ENCODE data around the gene UQCRC1. TPM values are rescaled to one million over a fixed set of nuclear protein-coding genes. Genes with fewer than 3 reads are reported as not detected.
"Not testable (repeated sequence)": the region's sequence is repeated elsewhere in the genome, so short reads cannot be mapped to it uniquely, and the experiment has no call there.

UQCRC1 gene
- total RNA-seq, 1 donor from 2014 or later, result 1,236 TPM

DNA sequence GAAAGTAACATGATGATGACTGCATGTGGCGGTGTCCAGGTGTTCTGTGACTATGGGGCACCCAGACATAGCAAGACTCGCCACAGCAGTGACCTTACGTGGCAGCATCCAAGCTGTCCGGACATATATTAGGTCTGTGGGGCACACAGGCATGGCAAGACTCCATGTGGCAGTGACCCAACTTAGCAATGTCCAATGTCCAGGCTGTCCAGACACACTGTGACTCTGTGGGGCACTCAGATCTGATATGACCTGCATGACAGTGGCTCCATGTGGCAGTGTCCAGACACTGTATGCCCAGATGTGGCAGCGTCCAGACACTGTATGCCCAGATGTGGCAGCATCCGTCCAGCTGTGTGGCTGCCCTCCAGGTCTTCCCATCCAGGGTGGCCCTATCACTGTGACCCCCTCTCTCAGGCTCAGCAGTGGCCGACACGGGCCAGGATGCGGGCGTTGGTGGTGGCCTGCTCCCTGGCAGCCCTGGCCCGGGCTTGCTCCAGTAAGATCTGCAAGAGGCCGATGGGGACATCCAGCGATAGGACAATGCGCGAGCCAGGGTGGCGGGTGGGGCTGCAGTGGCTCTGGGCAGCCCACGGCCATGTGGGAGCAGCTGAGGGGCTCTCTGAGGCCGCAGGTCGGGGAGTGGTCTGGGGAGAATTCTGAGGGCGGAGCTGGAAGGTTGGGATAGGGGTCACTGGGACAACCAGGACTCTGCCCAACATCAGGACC is 46.9 kb downstream of the UQCRC1 start:
- intact Hi-C loops (cut with micrococcal nuclease), result no loop called here
- DNase-seq, result no peak
- no peak for ATAC-seq

DNA sequence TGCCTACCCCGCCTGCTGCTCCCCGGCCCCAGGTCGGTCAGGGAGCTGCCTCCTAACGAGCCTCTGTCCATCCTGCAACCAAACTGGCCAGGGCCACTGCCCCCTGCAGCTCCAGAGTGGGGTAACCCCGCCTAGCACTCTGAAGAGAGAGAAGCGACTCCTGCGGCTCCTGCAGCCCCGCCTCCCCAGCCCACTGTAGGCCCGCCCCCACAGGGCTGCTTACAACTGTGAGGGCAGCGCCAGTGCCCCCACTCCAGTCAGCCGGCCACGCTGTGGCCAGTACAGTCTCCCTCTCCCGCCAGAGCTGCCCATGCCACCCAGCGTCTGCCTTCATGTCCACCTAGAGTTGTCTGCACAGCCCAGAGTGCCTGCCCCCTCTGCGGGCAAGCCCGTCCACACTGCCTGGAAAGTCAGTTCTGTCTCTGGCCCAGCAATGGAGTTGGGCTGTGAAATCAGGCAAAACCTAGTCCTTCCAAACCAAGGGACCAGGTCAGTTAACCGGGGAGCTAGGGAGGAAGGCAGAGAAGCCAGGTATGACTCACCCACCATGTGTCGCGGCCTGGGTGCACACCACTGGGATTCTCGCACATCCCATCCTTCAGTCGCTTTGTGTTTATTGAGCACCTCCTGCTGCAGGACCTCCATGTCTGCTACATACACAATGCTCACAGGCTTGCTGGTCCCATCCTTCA is 48.3 kb downstream of the UQCRC1 start:
- ATAC-seq (peak; percentile 18), DNase-seq (peak; percentile 80)
- intact Hi-C loops (cut with micrococcal nuclease), result no loop called here

DNA sequence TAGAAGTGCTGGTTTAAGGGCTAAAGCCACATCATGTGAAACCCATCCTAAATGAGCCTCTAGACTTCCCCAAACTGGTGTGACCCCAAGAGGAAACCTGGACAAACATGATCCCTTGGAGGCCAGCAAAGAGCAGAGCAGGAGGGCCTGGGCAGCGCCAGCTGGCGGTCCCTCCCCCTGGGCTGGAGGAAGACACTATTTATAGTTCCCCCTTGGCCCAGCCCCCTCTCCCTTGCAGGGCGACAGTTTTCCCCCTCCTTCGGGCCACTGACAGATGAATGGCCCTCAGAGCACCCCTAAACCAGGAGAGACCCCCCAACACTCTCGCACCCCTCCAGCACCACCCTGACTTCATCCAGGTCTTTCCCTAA is 48.8 kb downstream of the UQCRC1 start:
- intact Hi-C loops (cut with micrococcal nuclease), result no loop called here
- peak; percentile 68 for DNase-seq
- ATAC-seq, result peak; percentile 36

DNA sequence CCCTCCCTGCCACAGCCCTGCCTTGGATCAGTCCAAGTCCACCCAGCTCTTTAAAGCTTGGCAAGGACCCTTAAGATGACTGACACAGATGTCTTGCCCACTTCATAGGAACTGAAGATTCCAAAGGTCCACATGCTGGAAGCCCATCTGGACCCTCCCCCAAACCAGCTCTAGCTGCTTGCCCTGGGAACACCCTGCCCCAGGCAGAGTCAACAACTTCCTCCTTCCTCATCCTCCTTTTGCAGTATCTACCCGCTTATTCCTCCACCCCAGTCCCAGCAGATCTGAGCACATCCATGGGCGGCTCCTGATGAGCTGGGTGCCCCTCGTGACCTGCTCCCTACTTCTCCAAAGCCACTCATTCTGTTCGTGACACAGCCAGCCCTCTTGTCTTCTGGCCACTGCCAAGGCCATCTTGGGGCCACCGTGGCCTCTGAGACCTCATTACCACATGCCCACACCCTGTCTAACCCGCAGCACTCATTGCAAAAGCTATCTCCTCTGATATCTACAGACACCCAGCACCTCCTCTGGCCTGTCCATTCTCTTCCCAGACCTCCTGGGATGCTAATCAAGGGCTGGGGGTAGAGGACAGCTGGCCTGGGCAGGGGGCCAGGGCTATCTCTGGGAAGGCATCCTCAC is 50.8 kb downstream of the UQCRC1 start:
- DNase-seq, result peak; percentile 62
- intact Hi-C loops (cut with micrococcal nuclease), result no loop called here
- no peak for ATAC-seq

DNA sequence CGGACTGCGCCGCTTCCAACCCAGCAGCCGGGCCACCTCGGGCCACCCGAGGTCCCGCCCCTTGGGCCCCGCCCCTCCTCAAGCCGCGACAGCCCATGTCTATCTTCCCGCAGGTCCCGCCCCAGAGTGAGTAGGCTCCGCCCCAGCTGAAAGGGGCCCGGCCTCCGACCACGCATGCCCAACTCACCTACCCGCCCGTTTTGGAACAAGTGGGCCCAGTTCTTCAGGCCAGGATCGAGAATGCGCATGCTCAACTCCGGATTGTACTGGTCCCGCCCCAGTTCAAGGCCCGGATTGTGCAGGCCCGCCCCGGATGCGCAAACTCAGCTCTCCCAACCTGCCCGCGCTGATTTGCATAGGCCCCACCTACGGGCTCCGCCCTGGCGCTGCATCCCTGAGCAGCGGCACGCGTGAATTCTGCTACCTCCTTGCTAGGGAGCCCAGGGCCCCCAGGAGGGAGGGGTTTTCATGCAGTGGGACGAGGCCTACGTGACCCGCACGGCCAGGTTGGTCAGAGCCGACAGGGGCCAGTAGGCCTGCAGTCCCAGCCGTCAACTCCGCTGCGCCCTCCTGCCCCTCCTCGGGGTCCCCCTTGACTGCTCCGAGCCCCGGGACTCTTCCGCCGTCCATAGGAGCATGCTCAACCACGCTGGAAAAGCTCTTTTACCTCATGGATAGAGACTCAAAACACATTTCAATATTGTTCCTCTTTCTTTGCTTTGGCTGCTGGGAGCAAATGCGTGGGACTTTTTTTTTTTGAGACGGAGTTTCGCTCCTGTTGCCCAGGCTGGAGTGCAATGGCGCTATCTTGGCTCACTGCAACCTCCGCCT is 52.4 kb downstream of the UQCRC1 start, which contains the start of gene PFKFB4:
PFKFB4 (minus strand) TSS at position 8 of the 831 bp plus-strand sequence. CDS start 26 bp downstream, outside the sequence.
- DNase-seq (peak; percentile 99), ATAC-seq (peak; percentile 90)
- intact Hi-C loops (cut with micrococcal nuclease), result no loop called here

DNA sequence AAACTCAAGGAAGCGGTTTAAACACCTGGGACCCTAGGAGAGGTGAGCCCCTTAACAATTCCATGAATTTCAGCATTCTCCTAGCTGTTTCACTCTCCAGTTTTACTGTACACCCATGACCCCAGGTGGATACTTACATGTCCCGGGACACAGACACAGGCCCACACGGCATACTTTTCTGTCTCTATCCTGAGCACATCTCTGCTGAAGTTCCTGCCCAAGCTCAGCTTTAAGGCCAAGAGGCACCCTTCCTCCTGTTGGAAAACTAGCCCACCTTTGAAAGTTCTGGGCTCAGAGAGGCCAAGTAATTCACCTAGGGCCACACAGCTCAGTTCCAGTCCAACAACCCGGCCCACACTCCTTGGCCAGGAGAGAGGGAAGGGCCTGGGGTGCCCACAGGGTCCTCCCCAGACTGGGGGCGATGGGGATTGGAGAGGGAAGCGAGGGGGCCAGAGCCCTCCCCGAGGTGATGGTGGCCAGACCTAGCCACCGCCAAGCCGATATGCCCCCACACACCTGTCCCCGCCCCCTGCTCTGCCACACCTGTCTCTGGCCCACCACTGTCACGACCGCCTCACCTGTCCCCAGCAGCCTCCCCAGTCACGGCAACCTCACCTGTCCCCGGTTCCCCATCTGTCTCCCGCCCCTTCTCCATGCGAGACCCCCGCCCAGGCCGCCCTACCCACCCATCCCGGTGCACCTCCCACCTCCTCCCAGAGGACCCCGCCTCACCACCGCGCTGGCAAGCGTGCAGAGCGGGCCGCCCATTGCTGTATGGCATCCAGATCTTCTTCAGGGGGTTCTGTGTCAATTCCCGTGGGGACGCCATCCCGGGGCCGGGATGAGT is 53.3 kb downstream of the UQCRC1 start:
- no peak for DNase-seq
- intact Hi-C loops (cut with micrococcal nuclease), result no loop called here
- no peak for ATAC-seq

DNA sequence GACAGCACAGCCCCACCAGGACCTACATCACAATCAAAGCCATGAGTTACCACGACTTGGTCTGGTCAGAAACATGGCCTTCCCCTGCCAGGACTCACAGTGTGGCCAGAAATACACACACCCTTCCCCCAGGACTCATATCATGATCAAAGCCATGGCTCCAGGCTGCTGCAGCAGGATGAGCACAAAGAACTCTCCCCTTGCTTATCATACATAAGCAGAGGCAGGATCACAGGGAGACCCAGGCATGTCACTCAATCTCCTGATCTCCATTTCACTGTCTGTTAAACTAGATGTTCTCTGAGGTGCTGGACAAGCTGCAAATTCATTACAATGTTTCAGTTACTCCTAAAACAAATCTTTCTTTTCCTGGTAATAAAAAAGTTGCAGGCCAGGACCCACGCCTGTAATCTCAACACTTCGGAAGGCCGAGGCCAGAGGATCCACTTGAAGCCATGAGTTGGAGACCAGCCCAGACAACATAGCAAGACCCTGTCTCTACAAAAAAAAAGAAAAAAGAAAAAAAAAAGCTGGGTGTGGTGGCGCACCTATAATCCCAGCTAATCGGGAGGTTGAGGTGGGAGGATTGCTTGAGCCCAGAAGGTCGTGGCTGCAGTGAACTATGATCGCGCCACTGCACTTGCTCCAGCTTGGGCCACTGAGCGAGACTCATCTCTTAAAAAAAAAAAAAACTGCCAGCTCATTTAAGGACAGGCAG is 54.1 kb downstream of the UQCRC1 start:
- ATAC-seq, result no peak
- no peak for DNase-seq
- intact Hi-C loops (cut with micrococcal nuclease), result no loop called here

DNA sequence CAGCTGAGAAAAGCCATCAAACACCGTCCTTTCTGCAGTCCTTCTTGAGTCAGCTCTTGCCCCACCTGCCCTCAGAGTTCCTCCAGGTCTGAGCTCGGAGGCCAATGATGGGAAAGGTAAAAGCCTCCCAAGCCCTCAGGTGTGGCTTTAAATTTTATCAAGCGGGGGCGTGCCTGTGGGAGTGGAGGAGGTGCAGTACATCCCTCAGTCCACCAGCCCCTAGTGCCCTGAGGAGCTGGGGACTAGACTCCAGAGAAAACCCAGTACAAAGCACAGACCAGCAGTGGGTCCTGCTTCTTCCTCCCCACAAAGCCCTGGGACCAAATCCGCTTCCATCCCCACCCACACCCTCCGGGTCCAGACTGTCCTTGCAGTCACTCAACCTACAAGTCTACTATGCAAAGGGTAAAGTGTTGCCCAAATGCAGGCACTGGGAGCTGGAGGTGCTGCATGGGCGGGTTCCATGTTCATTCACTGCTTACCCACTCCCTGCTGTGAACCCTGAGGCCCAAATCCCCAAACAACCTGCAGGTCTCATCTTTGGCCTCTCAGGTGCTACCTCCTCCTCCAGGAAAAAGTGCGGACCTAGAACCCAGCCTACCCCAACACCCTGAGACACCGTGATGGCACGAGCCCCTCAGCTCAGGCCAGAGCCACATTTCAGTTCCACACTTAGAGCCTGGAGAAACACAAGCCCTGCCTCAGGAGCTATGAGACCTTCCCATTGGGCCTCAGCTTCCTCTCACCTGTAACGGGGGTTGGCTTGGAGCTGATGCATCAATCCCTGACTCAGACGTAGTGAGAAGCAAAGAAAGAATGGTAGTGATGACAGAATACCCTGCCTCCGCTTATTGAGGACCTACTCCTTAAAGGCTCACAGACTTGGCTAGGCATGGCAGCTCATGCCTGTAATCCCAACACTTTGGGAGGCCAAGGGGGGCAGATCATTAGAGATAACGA is 55.3 kb downstream of the UQCRC1 start:
- DNase-seq, result no peak
- ATAC-seq, result no peak
- intact Hi-C loops (cut with micrococcal nuclease), result no loop called here

DNA sequence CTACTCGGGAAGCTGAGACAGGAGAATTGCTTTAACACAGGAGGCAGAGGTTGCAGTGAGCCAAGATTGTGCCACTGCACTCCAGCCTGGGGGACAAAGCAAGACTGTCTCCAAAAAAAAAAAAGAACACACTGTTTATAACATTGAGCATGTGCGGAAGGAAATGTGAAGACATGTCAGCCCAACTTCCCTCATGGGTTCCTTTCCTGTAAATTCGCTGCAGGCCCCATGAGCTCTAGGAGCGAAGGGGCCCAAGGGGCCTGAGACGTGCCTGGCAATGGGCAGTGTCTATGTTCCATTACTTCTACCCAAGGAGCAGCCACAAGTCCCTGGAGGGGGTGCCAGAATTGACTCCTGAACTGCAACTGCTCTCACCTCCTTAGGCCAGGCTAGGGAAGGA is 56.1 kb downstream of the UQCRC1 start:
- ATAC-seq (no peak), DNase-seq (no peak)
- intact Hi-C loops (cut with micrococcal nuclease), result no loop called here

DNA sequence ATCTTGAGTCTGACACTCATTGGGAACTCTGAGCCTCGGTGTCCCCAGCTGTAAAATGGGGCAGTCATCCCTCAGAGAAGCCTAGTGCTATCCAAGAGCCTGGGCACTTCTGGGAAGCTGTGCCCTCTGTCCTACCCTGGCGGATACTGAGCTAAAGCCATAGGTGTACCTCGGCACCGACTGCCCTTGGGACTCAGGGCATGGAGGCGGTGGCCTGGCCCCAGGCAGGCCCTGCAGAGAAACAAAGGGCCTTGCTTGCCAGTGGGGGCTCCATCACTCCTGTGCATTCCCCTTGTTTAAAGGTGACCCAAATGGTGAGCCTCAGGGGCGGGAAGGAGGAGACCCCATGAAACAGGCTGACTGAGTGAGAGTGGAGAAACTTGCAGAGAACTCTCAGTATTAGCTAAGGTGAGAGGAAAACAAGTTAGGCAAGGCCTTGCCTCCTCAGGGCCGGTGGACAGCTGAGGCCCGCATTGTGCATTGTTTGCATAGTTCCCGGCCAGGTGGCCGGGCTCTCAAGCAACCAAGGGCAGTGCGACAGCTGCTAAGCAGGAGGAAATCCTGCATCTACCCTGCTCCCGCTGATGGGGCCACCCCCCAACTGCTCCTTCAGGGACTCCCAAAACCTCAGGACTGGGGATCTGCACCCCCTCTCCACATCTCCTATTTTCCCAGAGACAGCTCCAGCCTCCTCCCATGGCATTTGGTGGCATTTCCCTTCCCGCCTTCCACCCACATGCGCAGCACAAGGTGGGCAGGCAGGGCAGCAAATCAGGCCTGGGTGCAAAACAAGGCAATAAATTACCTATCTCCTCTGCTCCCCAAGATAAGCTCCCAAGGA is 57.1 kb downstream of the UQCRC1 start:
- intact Hi-C loops (cut with micrococcal nuclease), result no loop called here
- ATAC-seq (no peak), DNase-seq (no peak)

DNA sequence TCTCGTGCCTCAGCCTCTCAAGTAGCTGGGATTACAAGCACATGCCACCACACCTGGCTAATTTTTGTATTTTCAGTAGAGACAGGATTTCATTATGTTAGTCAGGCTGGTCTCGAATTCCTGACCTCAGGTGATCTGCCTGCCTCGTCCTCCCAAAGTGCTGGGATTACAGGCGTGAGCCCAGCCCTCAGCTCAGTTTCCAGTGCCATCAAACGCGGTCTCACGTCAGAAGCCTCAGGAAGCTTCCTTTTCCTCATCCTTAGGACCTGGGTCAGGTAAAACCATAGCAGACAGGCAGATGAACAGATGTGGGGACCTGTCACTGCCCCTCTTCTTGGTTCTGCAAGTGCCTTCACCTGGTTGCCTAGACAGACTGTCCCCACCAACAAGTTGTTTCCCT is 57.8 kb downstream of the UQCRC1 start:
- DNase-seq; intact Hi-C loops (cut with micrococcal nuclease); ATAC-seq: not testable (repeated sequence)

Small RNA genes within 50 kb of the gene (microRNA-seq; reads per million reads assigned to microRNA genes)
- gene MIR4793 (ENCODE audit: borderline number of aligned reads), result not detected
- gene MIR6823 (ENCODE audit: borderline number of aligned reads), result not detected
- gene MIR711 (ENCODE audit: borderline number of aligned reads), result not detected

Other genes with a start within 250 kb of the UQCRC1 start
- not detected for gene FBXW12, start 237.4 kb downstream of the UQCRC1 start, total RNA-seq
- gene PLXNB1, start 179.6 kb downstream of the UQCRC1 start, total RNA-seq, result 50.8 TPM
- 13.3 TPM for gene CCDC51, start 169.5 kb downstream of the UQCRC1 start, total RNA-seq
- gene TMA7, start 169.4 kb downstream of the UQCRC1 start, total RNA-seq, result 262 TPM
- gene ATRIP, start 162.9 kb downstream of the UQCRC1 start, total RNA-seq, result 4.9 TPM
- 39.1 TPM for gene SHISA5, start 105.5 kb downstream of the UQCRC1 start, total RNA-seq
- gene PFKFB4, start 52.8 kb downstream of the UQCRC1 start, total RNA-seq, result 2.2 TPM
- 0.17 TPM for gene UCN2, start 45.9 kb downstream of the UQCRC1 start, total RNA-seq
- gene COL7A1, start 14.3 kb downstream of the UQCRC1 start, total RNA-seq, result 24.5 TPM
- gene TMEM89, start 12.1 kb upstream of the UQCRC1 start, total RNA-seq, result not detected
- 12.3 TPM for gene SLC26A6, start 25.8 kb upstream of the UQCRC1 start, total RNA-seq
- gene CELSR3, start 53.2 kb upstream of the UQCRC1 start, total RNA-seq, result 0.35 TPM
- gene NCKIPSD, start 76.3 kb upstream of the UQCRC1 start, total RNA-seq, result 13.6 TPM
- gene IP6K2, start 107.6 kb upstream of the UQCRC1 start, total RNA-seq, result 30.2 TPM
- gene PRKAR2A, start 238.2 kb upstream of the UQCRC1 start, total RNA-seq, result 58.3 TPM